ENCODE results near the gene MED13L. TPM values are rescaled to one million over a fixed set of nuclear protein-coding genes. Genes with fewer than 3 reads are reported as not detected.

The MED13L gene
- total and polyA plus RNA-seq, 2 donors (not counting 1 experiment from before 2014, with no cell fraction given), result 56.5 to 97.3 TPM

- Histone ChIP-seq H3K79me2 (ENCODE audit: control insufficient read depth, insufficient read depth, low read length) (no peaks in the 10 kb centered on the region), H3K4me2 (ENCODE audit: extremely low read depth, insufficient read depth, low read length) (no peak overlapping the region), H3K36me3 (ENCODE audit: control insufficient read depth, insufficient read depth, low read length) (no peaks in the 10 kb centered on the region), H3K4me3 (replicated peaks in 1 of 4; ENCODE audit: control extremely low read depth in 1 of 4, insufficient read depth in 1 of 4, low read depth in 3 of 4, low read length in 4 of 4) (no peak overlapping the region), H4K20me1 (ENCODE audit: control insufficient read depth, extremely low read depth, insufficient read depth, low read length) (no peaks in the 10 kb centered on the region), H3K4me1 (ENCODE audit: control insufficient read depth, extremely low read depth, insufficient read depth, low read length) (peaks cover 5% of the 10 kb centered on the region), H3K9me3 (ENCODE audit: control insufficient read depth, insufficient read depth, low read depth, low read length) (no peaks in the 10 kb centered on the region), H3K27me3 (ENCODE audit: control insufficient read depth, insufficient read depth, low read length) (no peaks in the 10 kb centered on the region), H3K9ac (ENCODE audit: insufficient read depth, low read length) (no peak overlapping the region), H3K27ac (ENCODE audit: insufficient read depth, low read length) (no peak overlapping the region), H2AFZ (ENCODE audit: low read length) (no peak overlapping the region)
- no peak for TF ChIP-seq CTCF (conservative IDR thresholded peaks at IDR 0.05 in 1 of 2, IDR thresholded peaks at IDR 0.05 in 1 of 2; ENCODE audit: low read depth in 1 of 2, low read length in 2 of 2)
- TF ChIP-seq EZH2 (IDR thresholded peaks at IDR 0.05; ENCODE audit: low read length, missing control alignments), result no peak
- DNase-seq (ENCODE audit: low read depth in 2 of 2), result no peak
Measured at GRCh38 chr12:116298578-116298977, 21.1 kb upstream of the MED13L start.

GRCh38 chr12:116297224-116297834, 19.8 kb upstream of the MED13L start:
- Histone ChIP-seq H3K36me3 (ENCODE audit: control insufficient read depth, insufficient read depth, low read length) (no peaks in the 10 kb centered on the region), H3K27me3 (ENCODE audit: control insufficient read depth, insufficient read depth, low read length) (no peaks in the 10 kb centered on the region)

More at GRCh38 chr12:116297224-116297834, 19.8 kb upstream of the MED13L start:
- no peaks in the 10 kb centered on the region for H4K20me1 ChIP-seq (ENCODE audit: control insufficient read depth, extremely low read depth, insufficient read depth, low read length)
- no peaks in the 10 kb centered on the region for H3K9me3 ChIP-seq (ENCODE audit: control insufficient read depth, insufficient read depth, low read depth, low read length)
- H3K4me1 ChIP-seq (ENCODE audit: control insufficient read depth, extremely low read depth, insufficient read depth, low read length), result peaks cover 5% of the 10 kb centered on the region
- no peaks in the 10 kb centered on the region for H3K79me2 ChIP-seq (ENCODE audit: control insufficient read depth, insufficient read depth, low read length)
- no peak overlapping the region for H2AFZ ChIP-seq (ENCODE audit: low read length)
- no peak overlapping the region for H3K4me2 ChIP-seq (ENCODE audit: extremely low read depth, insufficient read depth, low read length)
- H3K9ac ChIP-seq (ENCODE audit: insufficient read depth, low read length), result no peak overlapping the region
- TF ChIP-seq CTCF (conservative IDR thresholded peaks at IDR 0.05 in 1 of 2, IDR thresholded peaks at IDR 0.05 in 1 of 2; ENCODE audit: low read depth in 1 of 2, low read length in 2 of 2) (no peak), EZH2 (IDR thresholded peaks at IDR 0.05; ENCODE audit: low read length, missing control alignments) (no peak)
- no peak overlapping the region for H3K27ac ChIP-seq (ENCODE audit: insufficient read depth, low read length)
- no peak overlapping the region for H3K4me3 ChIP-seq (replicated peaks in 1 of 4; ENCODE audit: control extremely low read depth in 1 of 4, insufficient read depth in 1 of 4, low read depth in 3 of 4, low read length in 4 of 4)
- no peak for DNase-seq (ENCODE audit: low read depth in 2 of 2)
